IMR-90 (cell line): ENCODE data around the gene TMEM239. TPM values are rescaled to one million over a fixed set of nuclear protein-coding genes. Genes with fewer than 3 reads are reported as not detected.

Experiments used
- ATAC-seq: fragments of 200-7000 bp; cut with Tn5 transposase; 2 replicates; pipeline ENCODE4 v1.9.1; 2020; ENCODE audit warnings: low read depth, mild to moderate bottlenecking, moderate library complexity
- BruUV-seq: library from RNA; stranded (reverse); fragments of 400-500 nt; replicated peaks from 2 replicates; lab custom pipeline; 2021; lab: Mats Ljungman, UMichigan
- CTCF ChIA-PET: fragments of 300-600 bp; formaldehyde crosslinking; extraction: SDS; loops from one replicate; lab custom pipeline; 2021; ENCODE audit warnings: antibody characterized with exemption; lab: Yijun Ruan, JAX
- POLR2A ChIA-PET: fragments of 300-600 bp; sonication (Branson Sonifier 250); formaldehyde crosslinking; loops from one replicate; lab custom pipeline; 2022; ENCODE audit warnings: antibody characterized with exemption; ENCODE audit not compliant: unreplicated experiment; lab: Charles Lee
- DNase-seq: peaks from one replicate; pipeline ENCODE4 v3.0.0; 2013
- H2AFZ ChIP-seq: replicated peaks from 2 replicates; pipeline ENCODE3; 2013; ENCODE audit warnings: low read length, mild to moderate bottlenecking; ENCODE audit not compliant: poor library complexity
- H2AK5ac ChIP-seq: 2 replicates; pipeline ENCODE4 v1.6.1; 2013; ENCODE audit warnings: low read depth, low read length, inconsistent platforms
- H2AK9ac ChIP-seq: replicated peaks from 2 replicates; pipeline ENCODE3; 2013; ENCODE audit warnings: mild to moderate bottlenecking, low read depth, low read length, moderate library complexity; ENCODE audit not compliant: poor library complexity
- H2BK120ac ChIP-seq: 2 replicates; pipeline ENCODE4 v1.6.1; 2013; ENCODE audit warnings: low read depth, low read length, inconsistent platforms
- H2BK15ac ChIP-seq: 3 replicates; pipeline ENCODE4 v1.6.1; 2013; ENCODE audit warnings: low read depth, low read length, inconsistent platforms
- H2BK20ac ChIP-seq: 2 replicates; pipeline ENCODE4 v1.6.1; 2013; ENCODE audit warnings: low read depth, mild to moderate bottlenecking, inconsistent platforms, low read length, moderate library complexity
- H2BK5ac ChIP-seq: 2 replicates; pipeline ENCODE4 v1.6.1; 2013; ENCODE audit warnings: mild to moderate bottlenecking, low read depth, low read length, inconsistent platforms; ENCODE audit not compliant: poor library complexity, severe bottlenecking
- H3K14ac ChIP-seq: replicated peaks from 2 replicates; pipeline ENCODE4 v1.6.1; 2013; ENCODE audit warnings: low read depth, low read length, inconsistent platforms
- H3K18ac ChIP-seq: 2 replicates; pipeline ENCODE4 v1.6.1; 2013; ENCODE audit warnings: low read depth, low read length, control low read depth
- H3K23ac ChIP-seq: 2 replicates; pipeline ENCODE4 v1.6.1; 2013; ENCODE audit warnings: low read depth, low read length, inconsistent platforms
- H3K27ac ChIP-seq: 2 replicates; pipeline ENCODE4 v1.5.1; 2013; ENCODE audit warnings: mild to moderate bottlenecking, control low read depth, low read length; ENCODE audit not compliant: insufficient read depth
- H3K27me3 ChIP-seq: 2 replicates; pipeline ENCODE4 v1.6.1; 2013; ENCODE audit warnings: low read length; ENCODE audit not compliant: control insufficient read depth, insufficient read depth
- H3K36me3 ChIP-seq: 2 replicates; pipeline ENCODE4 v1.6.1; 2013; ENCODE audit warnings: low read length, mixed read lengths; ENCODE audit not compliant: control insufficient read depth, insufficient read depth
- H3K4ac ChIP-seq: 2 replicates; pipeline ENCODE4 v1.6.1; 2013; ENCODE audit warnings: low read depth, low read length, inconsistent platforms
- H3K4me1 ChIP-seq: 2 replicates; pipeline ENCODE4 v1.6.1; 2013; ENCODE audit warnings: low read length, mixed read lengths; ENCODE audit not compliant: control insufficient read depth, insufficient read depth
- H3K4me2 ChIP-seq: 2 replicates; pipeline ENCODE4 v1.6.1; 2013; ENCODE audit warnings: low read depth, mild to moderate bottlenecking, control low read depth, low read length, moderate library complexity
- H3K4me3 ChIP-seq: 2 replicates; pipeline ENCODE4 v1.5.1; 2013; ENCODE audit warnings: low read depth, mild to moderate bottlenecking, control low read depth, low read length, moderate library complexity; ENCODE audit not compliant: insufficient read depth
- H3K56ac ChIP-seq: 2 replicates; pipeline ENCODE4 v1.6.1; 2013; ENCODE audit warnings: low read length, inconsistent platforms; ENCODE audit not compliant: insufficient read depth; ENCODE audit errors: extremely low read depth
- H3K79me1 ChIP-seq, 2 experiments: 2 replicates each; pipeline ENCODE4 v1.6.1; 2013; ENCODE audit warnings: low read length in 2 of 2, inconsistent platforms in 1 of 2, low read depth in 1 of 2
- H3K9ac ChIP-seq: 2 replicates; pipeline ENCODE4 v1.6.1; 2013; ENCODE audit warnings: low read depth, low read length, control low read depth
- H3K9me1 ChIP-seq: 2 replicates; pipeline ENCODE4 v1.6.1; 2013; ENCODE audit warnings: low read length, inconsistent platforms; ENCODE audit not compliant: insufficient read depth
- H3K9me3 ChIP-seq: 2 replicates; pipeline ENCODE4 v1.6.1; 2013; ENCODE audit warnings: low read length; ENCODE audit not compliant: control insufficient read depth, insufficient read depth
- H4K20me1 ChIP-seq: 2 replicates; pipeline ENCODE4 v1.6.1; 2013; ENCODE audit warnings: low read length, inconsistent platforms; ENCODE audit not compliant: insufficient read depth
- H4K5ac ChIP-seq: 2 replicates; pipeline ENCODE4 v1.6.1; 2013; ENCODE audit warnings: mild to moderate bottlenecking, low read depth, low read length, control low read depth
- H4K8ac ChIP-seq, 2 experiments: 2 replicates each; pipeline ENCODE4 v1.6.1; 2013; ENCODE audit warnings: low read depth in 2 of 2, low read length in 2 of 2, control low read depth in 1 of 2, inconsistent platforms in 1 of 2
- H4K91ac ChIP-seq: 2 replicates; pipeline ENCODE4 v1.6.1; 2013; ENCODE audit warnings: low read depth, low read length, inconsistent platforms; ENCODE audit not compliant: insufficient read depth
- BHLHE40 ChIP-seq: fragments of 150-350 bp; IDR thresholded peaks from 2 replicates; pipeline ENCODE4 v1.6.1; 2016; ENCODE audit warnings: mild to moderate bottlenecking, low read depth, low read length
- CEBPB ChIP-seq: IDR thresholded peaks from 2 replicates; pipeline ENCODE4 v1.6.1; 2012; ENCODE audit warnings: low read depth, low read length, improper control_type of control experiment
- CHD1 ChIP-seq: IDR thresholded peaks from 2 replicates; pipeline ENCODE4 v1.6.1; 2012; ENCODE audit warnings: low read depth, low read length, improper control_type of control experiment
- CTCF ChIP-seq: conservative IDR thresholded peaks from 2 replicates; pipeline ENCODE4 v1.5.1; 2012; ENCODE audit warnings: mild to moderate bottlenecking, low read depth, low read length, improper control_type of control experiment
- ELK1 ChIP-seq: fragments of 150-350 bp; IDR thresholded peaks from 2 replicates; pipeline ENCODE4 v1.6.1; 2016; ENCODE audit warnings: low read depth, mild to moderate bottlenecking, low read length, moderate library complexity, borderline replicate concordance
- FOS ChIP-seq: fragments of 150-350 bp; IDR thresholded peaks from 2 replicates; pipeline ENCODE4 v1.6.1; 2016; ENCODE audit warnings: low read depth, low read length
- MAFK ChIP-seq: IDR thresholded peaks from 2 replicates; pipeline ENCODE4 v1.6.1; 2012; ENCODE audit warnings: low read depth, low read length, improper control_type of control experiment
- MAZ ChIP-seq: IDR thresholded peaks from 2 replicates; pipeline ENCODE4 v1.6.1; 2012; ENCODE audit warnings: low read depth, mild to moderate bottlenecking, low read length, improper control_type of control experiment, moderate library complexity, borderline replicate concordance
- MXI1 ChIP-seq: IDR thresholded peaks from 2 replicates; pipeline ENCODE4 v1.6.1; 2012; ENCODE audit warnings: low read depth, mild to moderate bottlenecking, low read length, moderate library complexity, borderline replicate concordance
- NFE2L2 ChIP-seq: fragments of 150-350 bp; IDR thresholded peaks from 2 replicates; pipeline ENCODE4 v1.6.1; 2016; ENCODE audit warnings: low read depth, mild to moderate bottlenecking, low read length
- POLR2A ChIP-seq: IDR thresholded peaks from 2 replicates; pipeline ENCODE4 v1.6.1; 2012; ENCODE audit warnings: mild to moderate bottlenecking, low read depth, low read length
- RAD21 ChIP-seq: IDR thresholded peaks from 2 replicates; pipeline ENCODE4 v1.6.1; 2012; ENCODE audit warnings: low read length, improper control_type of control experiment
- RCOR1 ChIP-seq: IDR thresholded peaks from 2 replicates; pipeline ENCODE4 v1.6.1; 2012; ENCODE audit warnings: mild to moderate bottlenecking, low read length, improper control_type of control experiment; ENCODE audit not compliant: insufficient replicate concordance
- RFX5 ChIP-seq: IDR thresholded peaks from 2 replicates; pipeline ENCODE4 v1.8.0; 2012; ENCODE audit warnings: low read depth, mild to moderate bottlenecking, low read length, moderate library complexity
- SMC3 ChIP-seq: fragments of 150-350 bp; IDR thresholded peaks from 2 replicates; pipeline ENCODE4 v1.6.1; 2016; ENCODE audit warnings: low read depth, mild to moderate bottlenecking, antibody characterized with exemption, low read length, moderate library complexity
- USF2 ChIP-seq: fragments of 150-350 bp; IDR thresholded peaks from 2 replicates; pipeline ENCODE4 v1.6.1; 2017; ENCODE audit warnings: mild to moderate bottlenecking, antibody characterized with exemption, low read length, low read depth
- WGBS, 2 experiments: methylation state at CpG; one replicate each; pipeline versions ENCODE4 v1.1.5 to v1.1.7; 2013; ENCODE audit warnings: missing lambda C conversion rate in 2 of 2; ENCODE audit not compliant: insufficient read length in 1 of 2; ENCODE audit errors: extremely low coverage in 2 of 2; 5-methylcytosine and 5-hydroxymethylcytosine counted together
- dilution Hi-C: fragments of 300-500 bp; cut with HindIII; formaldehyde crosslinking; loops from one replicate; pipeline ENCODE4 v1.14.3; 2018; ENCODE audit warnings: low sequenced_read_pairs; ENCODE audit not compliant: unreplicated experiment
- in situ Hi-C: fragments of 300-500 bp; cut with MboI; formaldehyde crosslinking; loops from 3 replicates; pipeline ENCODE4 v1.14.3; 2019; ENCODE audit warnings: low sequenced_read_pairs, inconsistent platforms, mixed read lengths
- intact Hi-C: fragments of 100-400 bp; cut with micrococcal nuclease; formaldehyde crosslinking; loops from 2 replicates; pipeline ENCODE4 v1.10.0; 2022
- polyA plus RNA-seq, 3 experiments: library from polyadenylated mRNA; depleted of rRNA; stranded (reverse); fragments of >200 nt; gene quantifications; 2 replicates each; pipeline ENCODE4 v1.2.3, GENCODE V29; 2012; ENCODE audit warnings: low replicate concordance in 1 of 3
- total RNA-seq: library from RNA; depleted of rRNA; stranded (reverse); fragments of >200 nt; gene quantifications from 2 replicates; pipeline ENCODE4 v1.2.3, GENCODE V29; 2012

The TMEM239 gene
- total and polyA plus RNA-seq, 2 of the 4 experiments (the other 2 are of a cell fraction): 0.32 TPM; not detected in 1

GRCh38 chr20:2836035-2836434 is 19.9 kb downstream of the TMEM239 start:
- H3K4me3 ChIP-seq: no peak overlapping the region
- no TSS peak for BruUV-seq
- no peak overlapping the region for H2AK9ac ChIP-seq

More at GRCh38 chr20:2836035-2836434, 19.9 kb downstream of the TMEM239 start:
- no peak overlapping the region for H4K5ac ChIP-seq
- TF ChIP-seq POLR2A (no peak), RAD21 (no peak), CTCF (no peak), ELK1 (no peak), RCOR1 (no peak), MXI1 (no peak), CEBPB (no peak), NFE2L2 (no peak), MAZ (no peak), USF2 (no peak), FOS (no peak), BHLHE40 (no peak), CHD1 (no peak), RFX5 (no peak), SMC3 (no peak), MAFK (no peak)
- H4K8ac ChIP-seq: no peak overlapping the region
- peaks cover 12% of the 10 kb centered on the region for H3K4me1 ChIP-seq
- H3K9me1 ChIP-seq: peaks cover 30% of the 10 kb centered on the region
- H3K36me3 ChIP-seq: peaks cover 26% of the 10 kb centered on the region
- no peak overlapping the region for H3K14ac ChIP-seq
- no peak overlapping the region for H3K27ac ChIP-seq
- no peak overlapping the region for H3K9ac ChIP-seq
- H4K91ac ChIP-seq: no peak overlapping the region
- H2AK5ac ChIP-seq: no peak overlapping the region; the same call in 1 of the 2 replicates
- DNase-seq (no peak), ATAC-seq (no peak)
- H2BK120ac ChIP-seq: no peak overlapping the region
- intact Hi-C loops (no loop called here), in situ Hi-C loops (loop anchor here (25.0 kb wide), 1 partner anchor 324 kb away; the partner anchor contains the start of gene ZNF343), dilution Hi-C loops (no loop called here)
- H2BK15ac ChIP-seq: no peak overlapping the region
- no peak overlapping the region for H3K4ac ChIP-seq
- no peak overlapping the region for H3K56ac ChIP-seq
- ChIA-PET POLR2A (no interaction called here), CTCF (no interaction called here)
- no peak overlapping the region for H3K23ac ChIP-seq
- no peak overlapping the region for H2AFZ ChIP-seq
- H3K79me1 ChIP-seq: peaks cover 7 to 28% of the 10 kb centered on the region in 2 experiments; a peak in 3 of 4 replicates
- H3K4me2 ChIP-seq: no peak overlapping the region
- H2BK5ac ChIP-seq: no peak overlapping the region
- no peaks in the 10 kb centered on the region for H3K9me3 ChIP-seq
- no peak overlapping the region for H2BK20ac ChIP-seq
- H3K18ac ChIP-seq: no peak overlapping the region
- peaks cover 3% of the 10 kb centered on the region; the same call in 1 of the 2 replicates for H4K20me1 ChIP-seq
- 100% methylated on average over 1 of the region's 5 CpGs; no CpG with 5 or more reads in 1 of the 2 experiments for WGBS, 2 experiments
- no peaks in the 10 kb centered on the region for H3K27me3 ChIP-seq
